KMS-11 (cell line): ENCODE results near the gene SMARCD2.

ENCODE experiments used
- H2AFZ ChIP-seq: fragments of 200-600 bp; sonication (generic); 2 replicates; pipeline ENCODE4 v1.6.1; 2016; ENCODE audit warnings: antibody characterized with exemption, mixed run types, low read depth
- H3K27ac ChIP-seq: fragments of 200-600 bp; sonication (generic); 2 replicates; pipeline ENCODE4 v1.6.1; 2016; ENCODE audit warnings: mild to moderate bottlenecking, mixed run types
- H3K27me3 ChIP-seq: fragments of 200-600 bp; sonication (generic); 2 replicates; pipeline ENCODE4 v1.6.1; 2017; ENCODE audit warnings: mild to moderate bottlenecking, low read depth, mixed run types, moderate library complexity; ENCODE audit not compliant: insufficient read depth
- H3K36me3 ChIP-seq: fragments of 200-600 bp; sonication (generic); 2 replicates; pipeline ENCODE4 v1.6.1; 2017; ENCODE audit warnings: mild to moderate bottlenecking, mixed run types; ENCODE audit not compliant: insufficient read depth
- H3K4me1 ChIP-seq: fragments of 200-600 bp; sonication (generic); 2 replicates; pipeline ENCODE4 v1.6.1; 2016; ENCODE audit warnings: mild to moderate bottlenecking, low read depth, mixed run types; ENCODE audit not compliant: poor library complexity, severe bottlenecking
- H3K4me2 ChIP-seq: fragments of 200-600 bp; sonication (generic); 2 replicates; pipeline ENCODE4 v1.7.0; 2016; ENCODE audit warnings: mild to moderate bottlenecking, mixed run types
- H3K4me3 ChIP-seq: fragments of 200-600 bp; sonication (generic); IDR thresholded peaks from 2 replicates; pipeline ENCODE4 v1.6.1; 2017; ENCODE audit warnings: low read depth, low read length, mixed read lengths; ENCODE audit not compliant: insufficient read depth
- H3K79me2 ChIP-seq: fragments of 200-600 bp; sonication (generic); 2 replicates; pipeline ENCODE4 v1.6.1; 2016; ENCODE audit warnings: low read depth, mixed run types; ENCODE audit not compliant: insufficient read depth
- H3K9ac ChIP-seq: fragments of 200-600 bp; sonication (generic); 2 replicates; pipeline ENCODE4 v1.6.1; 2016; ENCODE audit warnings: mild to moderate bottlenecking, mixed run types
- H4K20me1 ChIP-seq: fragments of 200-600 bp; sonication (generic); 2 replicates; pipeline ENCODE4 v1.6.1; 2016; ENCODE audit warnings: mild to moderate bottlenecking, mixed run types; ENCODE audit not compliant: insufficient read depth
- TF ChIP-seq, protein P1 (sequence below): fragments of 200-600 bp; sonication (generic); conservative IDR thresholded peaks from 2 replicates; pipeline ENCODE4 v1.6.1; 2017; ENCODE audit warnings: low read depth, mild to moderate bottlenecking, antibody characterized with exemption, low read length, moderate library complexity, mixed read lengths

Gene SMARCD2

DNA sequence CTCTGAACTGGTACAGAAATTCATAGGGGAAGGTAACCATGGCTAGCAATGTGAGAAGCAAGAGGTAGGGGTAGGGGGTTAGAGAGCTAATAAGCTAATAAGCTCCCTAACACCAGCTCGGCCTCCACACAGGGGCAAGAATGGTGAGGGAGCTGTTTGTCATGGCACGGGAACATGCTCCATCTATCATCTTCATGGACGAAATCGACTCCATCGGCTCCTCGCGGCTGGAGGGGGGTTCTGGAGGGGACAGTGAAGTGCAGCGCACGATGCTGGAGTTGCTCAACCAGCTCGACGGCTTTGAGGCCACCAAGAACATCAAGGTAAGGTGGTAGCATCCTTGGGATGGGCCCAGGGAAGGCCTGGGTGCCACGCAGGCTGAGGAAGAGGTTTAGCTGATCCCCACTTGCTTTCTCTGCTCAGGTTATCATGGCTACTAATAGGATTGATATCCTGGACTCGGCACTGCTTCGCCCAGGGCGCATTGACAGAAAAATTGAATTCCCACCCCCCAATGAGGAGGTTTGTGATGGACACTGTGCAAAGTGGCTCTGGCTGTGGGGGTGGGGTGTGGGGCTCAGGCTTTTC, 11.5 kb downstream of the SMARCD2 start:
- no peak overlapping the region for H3K4me3 ChIP-seq
- H4K20me1 ChIP-seq = no peaks in the 10 kb centered on the region
- no peak overlapping the region for H3K9ac ChIP-seq
- peaks cover 30% of the 10 kb centered on the region; the same call in 1 of the 2 replicates for H3K36me3 ChIP-seq
- H3K79me2 ChIP-seq = peaks cover 37% of the 10 kb centered on the region
- H3K4me1 ChIP-seq = peaks cover 19% of the 10 kb centered on the region
- H3K27ac ChIP-seq = no peak overlapping the region
- no peaks in the 10 kb centered on the region for H3K27me3 ChIP-seq
- TF ChIP-seq, protein P1, sequence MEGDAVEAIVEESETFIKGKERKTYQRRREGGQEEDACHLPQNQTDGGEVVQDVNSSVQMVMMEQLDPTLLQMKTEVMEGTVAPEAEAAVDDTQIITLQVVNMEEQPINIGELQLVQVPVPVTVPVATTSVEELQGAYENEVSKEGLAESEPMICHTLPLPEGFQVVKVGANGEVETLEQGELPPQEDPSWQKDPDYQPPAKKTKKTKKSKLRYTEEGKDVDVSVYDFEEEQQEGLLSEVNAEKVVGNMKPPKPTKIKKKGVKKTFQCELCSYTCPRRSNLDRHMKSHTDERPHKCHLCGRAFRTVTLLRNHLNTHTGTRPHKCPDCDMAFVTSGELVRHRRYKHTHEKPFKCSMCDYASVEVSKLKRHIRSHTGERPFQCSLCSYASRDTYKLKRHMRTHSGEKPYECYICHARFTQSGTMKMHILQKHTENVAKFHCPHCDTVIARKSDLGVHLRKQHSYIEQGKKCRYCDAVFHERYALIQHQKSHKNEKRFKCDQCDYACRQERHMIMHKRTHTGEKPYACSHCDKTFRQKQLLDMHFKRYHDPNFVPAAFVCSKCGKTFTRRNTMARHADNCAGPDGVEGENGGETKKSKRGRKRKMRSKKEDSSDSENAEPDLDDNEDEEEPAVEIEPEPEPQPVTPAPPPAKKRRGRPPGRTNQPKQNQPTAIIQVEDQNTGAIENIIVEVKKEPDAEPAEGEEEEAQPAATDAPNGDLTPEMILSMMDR = no peak
- H2AFZ ChIP-seq = no peak overlapping the region
- H3K4me2 ChIP-seq = no peak overlapping the region

DNA sequence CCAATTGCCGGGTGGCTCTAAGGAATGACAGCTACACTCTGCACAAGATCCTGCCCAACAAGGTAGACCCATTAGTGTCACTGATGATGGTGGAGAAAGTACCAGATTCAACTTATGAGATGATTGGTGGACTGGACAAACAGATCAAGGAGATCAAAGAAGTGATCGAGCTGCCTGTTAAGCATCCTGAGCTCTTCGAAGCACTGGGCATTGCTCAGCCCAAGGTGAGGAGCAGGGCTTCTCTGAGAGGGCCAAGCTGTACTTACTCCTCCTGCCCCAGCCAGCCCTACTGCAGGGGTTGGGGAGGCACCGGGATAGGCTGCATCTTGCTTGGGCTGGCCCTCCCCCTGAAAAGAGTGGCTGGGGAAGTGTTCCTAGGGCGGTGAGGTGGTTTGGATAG, 12.2 kb downstream of the SMARCD2 start:
- no peaks in the 10 kb centered on the region for H4K20me1 ChIP-seq
- peaks cover 44% of the 10 kb centered on the region for H3K79me2 ChIP-seq
- no peak overlapping the region for H3K27ac ChIP-seq

DNA sequence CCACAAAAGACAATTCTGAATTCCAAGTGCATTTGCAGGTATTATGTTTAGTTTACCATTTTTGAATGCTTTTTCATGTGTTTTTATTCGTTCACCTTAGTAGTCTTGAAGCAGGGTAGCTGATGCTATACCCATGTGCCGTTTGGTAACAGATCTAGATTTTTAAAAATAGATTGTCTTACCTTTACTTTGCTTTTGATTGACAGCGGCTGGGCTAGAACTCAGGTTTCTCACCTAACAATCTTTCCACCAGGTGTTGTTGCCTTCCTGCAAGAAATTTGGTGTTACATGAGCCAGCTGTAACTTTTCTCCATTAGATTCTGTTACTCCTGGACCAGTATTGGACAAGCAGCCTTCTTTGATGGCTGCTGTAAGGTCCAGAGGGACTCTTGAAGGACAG, 13.5 kb downstream of the SMARCD2 start:
- H3K27me3 ChIP-seq = no peaks in the 10 kb centered on the region
- H3K27ac ChIP-seq = no peak overlapping the region
- no peak overlapping the region for H3K4me3 ChIP-seq
- no peak overlapping the region for H2AFZ ChIP-seq
- TF ChIP-seq, protein P1 = no peak
- no peak overlapping the region for H3K9ac ChIP-seq
- peaks cover 39% of the 10 kb centered on the region; the same call in 1 of the 2 replicates for H3K36me3 ChIP-seq
- H3K4me1 ChIP-seq = peaks cover 30% of the 10 kb centered on the region
- peaks cover 48% of the 10 kb centered on the region for H3K79me2 ChIP-seq
- H3K4me2 ChIP-seq = peak overlapping the region; percentile 96
- no peaks in the 10 kb centered on the region for H4K20me1 ChIP-seq

More for the DNA sequence above, 12.2 kb downstream of the SMARCD2 start:
- TF ChIP-seq, protein P1 = no peak
- H3K36me3 ChIP-seq = peaks cover 28% of the 10 kb centered on the region; the same call in 1 of the 2 replicates
- no peak overlapping the region for H3K9ac ChIP-seq
- H3K27me3 ChIP-seq = no peaks in the 10 kb centered on the region
- H3K4me3 ChIP-seq = no peak overlapping the region
- peaks cover 26% of the 10 kb centered on the region for H3K4me1 ChIP-seq
- no peak overlapping the region for H2AFZ ChIP-seq
- H3K4me2 ChIP-seq = no peak overlapping the region

DNA sequence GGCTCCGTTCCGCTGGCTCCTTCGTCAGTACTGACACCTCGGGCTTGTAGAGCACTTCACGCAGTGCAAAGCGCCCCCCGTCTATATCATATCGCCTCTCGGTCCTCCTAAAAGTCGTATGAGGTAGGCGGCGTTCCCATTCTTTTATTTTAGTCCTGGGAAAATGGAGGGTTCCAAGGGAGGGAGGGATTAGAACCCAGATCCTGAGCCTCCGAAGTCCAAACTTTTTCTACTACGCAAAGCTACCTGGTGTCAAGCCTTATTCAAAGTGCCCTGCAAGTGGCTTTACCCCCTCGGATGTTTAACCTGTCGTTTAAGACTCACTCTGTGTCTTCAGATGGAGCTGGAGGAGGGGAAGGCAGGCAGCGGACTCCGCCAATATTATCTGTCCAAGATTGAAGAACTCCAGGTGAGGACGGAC, 14.7 kb downstream of the SMARCD2 start:
- no peaks in the 10 kb centered on the region for H3K27me3 ChIP-seq
- peaks cover 38% of the 10 kb centered on the region; the same call in 1 of the 2 replicates for H3K36me3 ChIP-seq
- H3K4me3 ChIP-seq = no peak overlapping the region
- peaks cover 30% of the 10 kb centered on the region for H3K4me1 ChIP-seq
- H3K79me2 ChIP-seq = peaks cover 48% of the 10 kb centered on the region
- TF ChIP-seq, protein P1 = no peak
- peak overlapping the region; percentile 73 for H3K27ac ChIP-seq
- peak overlapping the region; percentile 80 for H3K9ac ChIP-seq
- H2AFZ ChIP-seq = peak overlapping the region; percentile 90
- no peaks in the 10 kb centered on the region for H4K20me1 ChIP-seq
- H3K4me2 ChIP-seq = peak overlapping the region; percentile 96
